Body of pancreas (tissue), 4 donors: ENCODE data around the gene ADA.

Experiments
- CTCF ChIP-seq, 7 experiments: fragments of 450-650 bp in 4 of 7; fragments of 200-600 bp in 3 of 7; sonication (generic) in 3 of 7; IDR thresholded peaks; one replicate each; pipeline ENCODE4 v1.5.1; 2016 to 2019; ENCODE audit warnings: antibody characterized with exemption in 7 of 7
- POLR2A ChIP-seq, 3 donors: fragments of 450-650 bp; IDR thresholded peaks; one replicate each; pipeline ENCODE4 v1.6.1; 2016; ENCODE audit warnings: antibody characterized with exemption in 3 of 3, mild to moderate bottlenecking in 2 of 3

DNA sequence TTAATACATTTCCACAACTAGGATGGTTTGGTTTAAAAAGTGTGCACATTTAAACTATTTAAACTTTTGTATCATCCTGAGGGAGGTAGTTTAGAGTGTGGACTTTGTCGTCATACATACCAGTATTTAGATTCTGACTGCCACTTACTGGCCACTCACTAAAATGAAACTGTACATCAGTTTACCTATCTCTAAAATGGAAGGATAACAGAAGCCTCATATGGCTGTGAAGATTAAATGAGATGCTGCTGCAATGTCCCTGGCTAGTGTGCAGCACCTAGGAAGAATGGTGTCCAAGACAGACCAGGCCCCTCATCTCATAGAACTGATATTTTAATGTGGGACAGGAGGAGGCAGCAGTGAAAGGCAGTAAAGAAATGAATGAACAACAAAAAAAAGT is 81.1 kb downstream of the ADA start:
- TF ChIP-seq CTCF (IDR thresholded peaks at IDR 0.05) (no peak), POLR2A (IDR thresholded peaks at IDR 0.05) (no peak)
